NT2/D1 (cell line): ENCODE data around the gene MERTK.
"Not testable (repeated sequence)": the region's sequence is repeated elsewhere in the genome, so short reads cannot be mapped to it uniquely, and the experiment has no call there.

Source experiments
- DNase-seq: peaks from one replicate; pipeline ENCODE4 v3.0.0-alpha.2; 2011; ENCODE audit warnings: low read depth, low spot score
- H3K27me3 ChIP-seq: 2 replicates; pipeline ENCODE4 v1.6.0; 2011; ENCODE audit warnings: mild to moderate bottlenecking; ENCODE audit not compliant: insufficient read length, insufficient read depth
- H3K36me3 ChIP-seq: 2 replicates; pipeline ENCODE4 v1.6.1; 2011; ENCODE audit warnings: mild to moderate bottlenecking, low read length, mixed read lengths; ENCODE audit not compliant: insufficient read depth, insufficient read length
- H3K4me1 ChIP-seq: 2 replicates; pipeline ENCODE4 v1.5.1; 2011; ENCODE audit not compliant: insufficient read depth, insufficient read length
- H3K4me3 ChIP-seq: 2 replicates; pipeline ENCODE4 v1.5.1; 2011; ENCODE audit warnings: low read depth; ENCODE audit not compliant: insufficient read length
- H3K9ac ChIP-seq: 2 replicates; pipeline ENCODE4 v1.6.0; 2011; ENCODE audit warnings: low read depth; ENCODE audit not compliant: insufficient read length
- H3K9me3 ChIP-seq: 2 replicates; pipeline ENCODE4 v1.5.1; 2011; ENCODE audit warnings: mild to moderate bottlenecking, low read length; ENCODE audit not compliant: insufficient read depth
- SUZ12 ChIP-seq: IDR thresholded peaks from 2 replicates; pipeline ENCODE4 v1.6.1; 2011; ENCODE audit not compliant: insufficient read length, insufficient read depth; ENCODE audit errors: extremely low read depth
- YY1 ChIP-seq: IDR thresholded peaks from 2 replicates; pipeline ENCODE4 v1.6.1; 2011; ENCODE audit not compliant: insufficient read length, insufficient read depth
- ZNF274 ChIP-seq: IDR thresholded peaks from 2 replicates; pipeline ENCODE4 v1.6.1; 2011; ENCODE audit warnings: mild to moderate bottlenecking, low read depth, low read length

MERTK gene

DNA sequence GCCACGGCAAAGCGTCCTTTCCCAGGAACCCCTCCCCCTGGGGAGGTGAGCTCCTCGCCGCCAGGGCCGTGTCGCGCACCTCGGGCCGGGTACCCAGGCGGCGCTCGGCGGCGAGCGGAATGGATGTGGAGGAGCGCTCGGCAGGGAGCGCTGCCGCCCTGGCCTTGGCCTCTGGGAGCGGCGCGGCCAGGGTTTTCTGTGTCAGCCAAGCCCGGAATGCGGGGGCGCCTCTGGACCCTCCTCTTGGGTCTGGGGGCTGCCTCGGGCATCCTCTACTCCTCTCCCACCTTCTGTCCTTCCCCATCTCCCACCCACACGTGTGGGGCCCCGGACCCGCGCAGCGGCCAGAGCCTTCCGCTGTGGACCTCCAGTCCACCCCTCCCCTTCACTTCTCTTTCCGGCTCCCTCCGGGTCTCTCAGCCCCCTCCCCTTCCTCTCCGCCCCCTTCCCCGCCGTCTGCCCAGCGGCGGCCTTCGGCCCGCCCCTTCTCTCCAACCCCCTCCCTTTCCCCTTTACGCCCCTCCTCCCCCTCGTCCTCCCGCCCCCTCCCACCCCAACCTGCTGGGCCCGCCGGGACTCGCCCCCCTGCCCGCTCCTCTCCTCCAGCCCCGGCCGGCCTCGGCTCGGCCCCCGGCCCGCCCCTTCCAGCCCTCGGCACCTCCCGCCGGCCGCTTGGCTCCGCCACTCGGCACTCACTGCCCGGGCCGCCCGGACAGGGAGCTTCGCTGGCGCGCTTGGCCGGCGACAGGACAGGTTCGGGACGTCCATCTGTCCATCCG lies at the start of gene MERTK:
MERTK (plus strand) TSS at position 684 of the 779 bp plus-strand sequence. CDS start 129 bp downstream, outside the sequence.
- TF ChIP-seq YY1: no peak
- TF ChIP-seq SUZ12: no peak
- no peak for TF ChIP-seq ZNF274
- Histone ChIP-seq H3K36me3 (no peaks in the 10 kb centered on the region), H3K4me3 (peak within 1 kb of the TSS; percentile 82), H3K9me3 (no peaks in the 10 kb centered on the region), H3K27me3 (peaks cover 59% of the 10 kb centered on the region), H3K9ac (peak within 1 kb of the TSS; percentile 92), H3K4me1 (peaks cover 2% of the 10 kb centered on the region)
- peak; percentile 87 for DNase-seq

DNA sequence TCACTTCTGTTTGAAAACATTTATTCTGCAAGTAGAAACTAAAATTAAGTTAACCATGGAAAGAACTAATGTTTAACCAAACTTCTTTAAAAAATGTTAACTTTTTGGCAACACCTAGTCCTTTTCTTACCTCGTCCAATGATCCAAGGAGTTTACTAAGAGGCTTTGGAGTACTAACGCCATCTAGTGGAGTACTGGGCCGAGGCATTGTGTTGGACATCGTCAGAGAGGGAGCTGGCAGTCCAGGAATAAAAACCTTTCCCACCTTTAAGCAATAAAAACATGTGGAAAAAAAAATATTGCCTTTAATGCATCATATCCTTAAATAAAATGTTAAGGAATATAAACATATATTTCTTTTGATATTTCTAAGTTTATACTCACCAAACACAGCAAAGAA lies 47.8 kb upstream of the MERTK start:
- not testable (repeated sequence) for DNase-seq, H3K9me3 ChIP-seq, H3K9ac ChIP-seq, H3K4me1 ChIP-seq, H3K27me3 ChIP-seq, H3K4me3 ChIP-seq
- peaks cover 26% of the 10 kb centered on the region for H3K36me3 ChIP-seq

DNA sequence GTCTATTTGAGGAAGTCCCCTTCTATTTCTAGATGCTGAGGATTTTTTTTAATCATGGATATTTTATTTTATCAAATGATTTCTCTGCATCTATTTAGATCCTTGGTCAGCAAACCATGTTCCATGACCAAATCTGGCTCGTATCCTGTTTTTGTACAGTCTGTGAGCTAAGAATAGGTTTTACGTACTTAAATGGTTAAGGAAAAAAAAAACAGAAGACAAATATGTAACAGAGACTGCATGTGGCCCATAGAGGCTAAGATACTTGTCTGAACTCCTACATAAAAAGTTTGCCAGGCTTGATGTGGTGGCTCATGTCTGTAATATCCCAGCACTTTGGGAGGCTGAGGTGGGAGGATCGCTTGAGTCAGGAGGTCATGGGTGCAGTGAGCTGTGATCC lies 45.9 kb upstream of the MERTK start:
- not testable (repeated sequence) for DNase-seq, H3K27me3 ChIP-seq, H3K9me3 ChIP-seq, H3K4me1 ChIP-seq, H3K4me3 ChIP-seq, H3K9ac ChIP-seq
- H3K36me3 ChIP-seq: peaks cover 27% of the 10 kb centered on the region

DNA sequence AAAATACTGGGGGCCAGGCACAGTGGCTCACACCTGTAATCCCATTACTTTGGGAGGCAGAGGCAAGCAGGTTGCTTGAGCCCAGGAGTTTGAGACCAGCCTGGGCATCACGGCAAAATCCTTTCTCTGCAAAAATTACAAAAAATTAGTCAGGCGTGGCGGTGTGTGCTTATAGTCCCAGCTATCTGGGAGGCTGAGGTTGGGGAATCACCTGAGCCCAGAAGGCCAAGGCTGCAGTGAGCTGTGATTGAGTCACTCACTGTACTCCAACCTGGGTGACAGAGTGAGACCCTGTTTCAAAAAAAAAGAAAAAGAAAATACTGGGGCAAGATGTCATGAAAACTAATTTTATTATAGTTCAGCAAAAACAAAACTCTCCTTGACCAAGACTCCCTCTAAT lies 38.4 kb upstream of the MERTK start:
- H3K4me3 ChIP-seq, H3K27me3 ChIP-seq, H3K4me1 ChIP-seq, DNase-seq, H3K9me3 ChIP-seq, H3K9ac ChIP-seq: not testable (repeated sequence)
- H3K36me3 ChIP-seq: peaks cover 33% of the 10 kb centered on the region

DNA sequence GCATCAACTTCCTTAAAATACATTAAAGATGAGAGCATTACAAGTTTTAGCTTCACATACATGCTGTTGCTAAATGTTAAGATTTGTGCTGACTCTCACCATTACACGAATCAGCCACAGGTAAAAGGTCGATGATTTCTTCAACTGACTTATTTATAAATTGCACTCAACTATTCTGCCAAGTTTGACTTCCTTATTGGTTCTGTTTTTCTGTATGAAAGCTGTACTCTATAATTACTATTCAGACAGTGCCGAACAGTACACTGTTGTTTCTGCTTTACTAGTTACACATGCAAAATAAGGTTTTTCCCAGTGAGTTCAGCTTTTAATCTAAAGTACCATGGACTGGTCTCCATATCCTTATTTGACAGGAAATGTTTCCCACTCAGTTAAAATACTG lies 33.3 kb upstream of the MERTK start:
- H3K9me3 ChIP-seq, H3K9ac ChIP-seq, H3K4me1 ChIP-seq, DNase-seq, H3K27me3 ChIP-seq, H3K4me3 ChIP-seq: not testable (repeated sequence)
- H3K36me3 ChIP-seq: peaks cover 39% of the 10 kb centered on the region

DNA sequence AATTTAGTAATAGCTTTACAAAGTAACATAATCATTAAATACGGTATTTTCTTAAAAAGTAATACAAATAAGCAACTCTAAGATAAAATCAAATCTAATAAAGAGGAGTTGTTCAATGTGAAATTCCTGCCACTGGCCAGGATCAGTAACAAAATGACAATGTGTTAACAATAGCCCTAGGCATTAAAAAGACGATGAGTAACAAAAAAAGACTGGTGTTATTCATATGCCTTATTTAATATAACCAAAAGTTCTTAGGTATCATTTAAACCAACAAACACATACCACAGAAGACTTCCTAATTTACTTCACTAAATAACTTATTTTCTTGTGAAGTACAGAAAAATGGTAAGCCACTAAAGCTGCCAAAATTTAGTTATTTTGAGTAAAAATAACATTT lies 25.6 kb upstream of the MERTK start:
- H3K9ac ChIP-seq, H3K4me1 ChIP-seq, H3K4me3 ChIP-seq, DNase-seq, H3K27me3 ChIP-seq, H3K9me3 ChIP-seq: not testable (repeated sequence)
- H3K36me3 ChIP-seq: peaks cover 48% of the 10 kb centered on the region

DNA sequence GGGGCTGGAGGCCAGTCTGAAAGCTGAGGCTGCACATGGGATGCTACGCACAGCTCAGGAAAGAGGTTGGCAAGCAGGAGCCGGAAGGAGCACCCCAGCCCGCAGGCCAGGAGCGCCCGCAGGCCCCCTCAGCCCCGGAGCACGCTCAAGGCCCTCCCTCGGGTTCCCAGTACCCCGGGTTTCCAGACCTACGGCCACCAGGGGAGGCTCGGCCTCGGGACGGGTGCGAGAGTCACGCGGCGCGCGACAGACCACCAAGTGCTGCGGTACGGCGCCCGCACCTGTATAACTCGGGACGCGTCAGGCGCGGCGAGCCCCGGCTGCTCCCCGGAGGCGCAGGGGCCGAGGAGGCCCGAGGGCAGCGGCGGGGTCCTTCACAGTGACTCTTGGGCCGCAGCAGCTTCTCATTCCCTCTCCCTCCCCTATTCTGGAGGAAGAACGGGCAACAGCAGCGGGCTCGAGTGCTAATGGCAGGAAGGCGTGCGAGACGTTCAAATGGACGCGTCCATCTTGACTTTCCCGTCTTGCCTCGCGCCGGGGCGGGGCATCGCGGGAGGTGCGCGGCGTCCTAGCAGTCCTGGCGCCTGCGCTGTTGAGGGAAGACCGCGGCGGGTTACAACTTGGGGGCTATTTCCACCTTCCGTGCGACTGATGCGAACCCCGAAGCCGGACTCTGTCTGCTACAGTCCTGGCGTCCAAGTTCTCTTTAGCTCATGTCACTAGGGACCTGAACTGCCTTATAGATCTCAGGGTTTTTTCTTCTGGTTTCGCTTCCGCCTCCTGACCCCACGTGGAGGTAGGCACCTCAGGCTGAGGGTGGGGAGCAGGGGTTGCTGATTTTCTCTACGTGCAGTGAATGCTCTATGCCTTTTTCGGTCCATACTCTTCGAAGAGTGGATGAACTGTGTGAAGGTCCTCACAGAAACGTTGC lies 14.5 kb upstream of the MERTK start, which contains the start of gene ANAPC1:
ANAPC1 (minus strand) TSS at position 533 of the 931 bp plus-strand sequence. CDS start 3,368 bp downstream, outside the sequence.
- Histone ChIP-seq H3K9me3 (no peaks in the 10 kb centered on the region), H3K4me1 (no peaks in the 10 kb centered on the region), H3K36me3 (peaks cover 12% of the 10 kb centered on the region), H3K4me3 (peak within 1 kb of the TSS; percentile 100), H3K27me3 (no peaks in the 10 kb centered on the region), H3K9ac (peak within 1 kb of the TSS; percentile 99)
- peak; percentile 83 for DNase-seq
- TF ChIP-seq SUZ12 (no peak), YY1 (peak; percentile 88), ZNF274 (no peak)

DNA sequence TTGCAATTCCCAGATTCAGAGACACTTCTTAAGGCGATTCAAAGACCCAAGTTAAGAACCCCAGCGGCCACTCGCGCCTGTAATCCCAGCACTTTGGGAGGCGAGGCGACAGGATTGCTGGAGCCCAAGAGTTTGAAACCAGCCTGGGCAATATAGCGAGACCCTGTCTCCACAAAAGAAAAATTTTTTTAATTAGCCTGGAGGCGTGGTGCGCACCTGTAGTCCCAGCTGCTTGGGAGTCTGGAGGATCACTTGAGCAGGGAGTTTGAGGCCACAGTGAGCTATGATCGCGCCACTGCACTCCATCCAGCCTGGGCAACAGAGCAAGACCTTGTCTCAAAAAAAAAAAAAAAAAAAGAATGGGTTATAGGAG lies 13.8 kb upstream of the MERTK start:
- DNase-seq: no peak
- TF ChIP-seq YY1 (no peak), SUZ12 (no peak), ZNF274 (no peak)
- Histone ChIP-seq H3K27me3 (no peaks in the 10 kb centered on the region), H3K4me1 (no peaks in the 10 kb centered on the region), H3K9ac (peak overlapping the region; percentile 99), H3K4me3 (peak overlapping the region; percentile 100), H3K36me3 (peaks cover 12% of the 10 kb centered on the region), H3K9me3 (no peaks in the 10 kb centered on the region)
